A549 treated with AZD2906 at 1 μM for 4 hours (cell line): ENCODE data around the gene RPL3. TPM values are rescaled to one million over a fixed set of nuclear protein-coding genes. Genes with fewer than 3 reads are reported as not detected.

Source experiments
- total RNA-seq: library from RNA; stranded (reverse); fragments of 200-300 nt; extraction: Qiagen RNA extraction; gene quantifications from 5 replicates; pipeline ENCODE4 v1.2.3, GENCODE V29; 2022

The RPL3 gene
- 1,761 to 2,448 TPM (median 1,791 TPM) in 5 replicates for total RNA-seq

DNA sequence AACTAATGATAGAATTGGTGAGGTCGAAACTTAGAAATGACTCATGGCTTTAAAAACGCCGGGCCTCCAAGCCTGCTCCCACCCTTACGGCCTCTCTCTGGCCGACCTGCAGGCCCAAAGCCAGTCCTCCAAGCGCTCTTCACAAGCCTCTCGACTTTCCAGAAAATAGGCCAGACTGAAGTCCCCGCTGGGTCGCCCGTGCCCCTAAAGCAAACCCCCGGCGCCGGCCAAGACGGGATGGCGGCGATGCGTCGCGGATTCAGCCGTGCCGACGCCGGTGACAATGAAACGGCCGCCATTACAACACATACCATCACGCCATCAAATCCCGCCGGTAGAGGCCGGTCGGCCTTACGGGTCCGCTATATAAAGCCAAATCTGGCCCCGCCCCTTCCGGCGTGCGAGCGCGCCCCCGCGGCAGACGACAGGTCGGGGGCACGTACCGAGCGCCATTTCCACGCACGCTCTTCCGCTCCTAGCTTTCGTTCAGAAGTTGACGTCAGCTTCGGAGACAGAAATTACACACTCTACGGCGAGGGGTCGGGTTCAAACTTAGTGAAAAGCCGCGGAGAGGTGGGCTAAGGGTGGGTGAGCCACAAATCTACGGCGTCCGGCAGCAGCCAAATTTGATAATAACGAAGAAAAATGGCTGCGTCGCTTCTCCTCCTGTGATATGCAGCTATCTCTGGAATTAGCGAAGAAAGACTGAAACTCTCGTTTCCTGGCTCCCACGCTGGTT lies at the start of gene RPL3:
Gene RPL3 (minus strand): TSS at position 340 of the 739 bp plus-strand sequence. CDS start 26 bp downstream, at position 314.

DNA sequence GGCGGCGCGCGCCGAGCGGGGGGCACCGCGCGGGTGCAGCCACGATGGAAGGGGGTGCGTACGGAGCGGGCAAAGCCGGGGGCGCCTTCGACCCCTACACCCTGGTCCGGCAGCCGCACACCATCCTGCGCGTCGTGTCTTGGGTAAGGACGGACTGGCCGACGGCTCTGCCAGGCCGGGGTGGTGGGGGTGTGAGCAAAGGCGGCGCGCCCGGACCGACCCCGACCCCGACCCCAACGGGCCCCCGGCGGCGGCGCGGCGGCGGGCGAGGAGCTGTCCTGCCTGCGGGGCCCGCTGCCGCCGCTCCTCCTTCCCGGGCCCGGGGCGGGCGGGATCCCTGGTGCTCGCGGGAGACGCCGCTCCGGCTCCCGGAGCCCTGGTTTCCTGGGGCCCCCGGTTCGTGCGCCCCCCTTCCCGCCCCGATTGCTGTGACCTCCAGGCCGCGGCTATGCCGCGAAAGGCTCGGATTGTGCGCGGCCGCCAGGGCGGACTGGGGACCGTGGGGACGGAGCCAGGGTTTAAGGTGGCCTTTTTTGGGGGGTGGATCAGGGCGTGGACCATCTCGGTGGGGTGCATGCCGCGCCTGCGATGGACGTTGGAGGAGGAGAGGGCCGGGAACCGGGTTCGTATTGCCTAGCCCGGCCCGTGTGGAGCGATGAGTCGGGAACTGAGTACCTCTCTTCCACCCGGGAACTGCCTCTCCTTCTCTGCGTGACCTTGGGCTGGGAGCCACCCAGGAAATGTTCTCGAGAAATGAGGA lies 30.7 kb upstream of the RPL3 start, which contains the start of gene SYNGR1:
Gene SYNGR1 (plus strand): TSS at position 25 of the 760 bp plus-strand sequence. CDS start 20 bp downstream, at position 45.

Other genes with a start within 250 kb of the RPL3 start
- 0.06 to 0.09 TPM (median 0.07 TPM) in 3 of 5 replicates, not detected in the others for gene APOBEC3G, start 242.3 kb downstream of the RPL3 start, total RNA-seq
- 0.22 to 0.64 TPM (median 0.30 TPM) in 5 replicates for gene APOBEC3H, start 222.4 kb downstream of the RPL3 start, total RNA-seq
- 0.92 to 1.4 TPM (median 1.1 TPM) in 5 replicates for gene CBX7, start 166.9 kb downstream of the RPL3 start, total RNA-seq
- 2.9 to 4.2 TPM (median 3.2 TPM) in 5 replicates for gene PDGFB, start 74.6 kb downstream of the RPL3 start, total RNA-seq
- gene SYNGR1, start 30.4 kb upstream of the RPL3 start, total RNA-seq, result 10.5 to 12.4 TPM (median 11.8 TPM) in 5 replicates
- gene TAB1, start 80.2 kb upstream of the RPL3 start, total RNA-seq, result 9.1 to 11.8 TPM (median 10.1 TPM) in 5 replicates
- gene MGAT3, start 137.4 kb upstream of the RPL3 start, total RNA-seq, result 0.64 to 1.4 TPM (median 0.88 TPM) in 5 replicates
- gene MIEF1, start 182.7 kb upstream of the RPL3 start, total RNA-seq, result 23.1 to 27.1 TPM (median 24.3 TPM) in 5 replicates
- 300 to 374 TPM (median 344 TPM) in 5 replicates for gene ATF4, start 200.9 kb upstream of the RPL3 start, total RNA-seq
- gene RPS19BP1, start 213.1 kb upstream of the RPL3 start, total RNA-seq, result 75.7 to 116 TPM (median 100 TPM) in 5 replicates